Kasumi-1 (cell line): Measurements from ENCODE around the gene GORAB.

Source experiments
- DNase-seq, 2 experiments: peaks; one replicate each; lab custom pipeline; 2025; lab: John Stamatoyannopoulos, UW

GORAB gene

GRCh38 chr1:170531758-170532657, at the start of gene GORAB:
Gene GORAB (plus strand): TSS chr1:170532166. CDS start chr1:170532224, 58 bp downstream.
- peak; percentile 88 to 89 for DNase-seq

GRCh38 chr1:170483051-170483450, 48.9 kb upstream of the GORAB start:
- no peak for DNase-seq

- no peak for DNase-seq
Measured at GRCh38 chr1:170487503-170487902, 44.5 kb upstream of the GORAB start.

GRCh38 chr1:170491291-170491690, 40.7 kb upstream of the GORAB start:
- no peak for DNase-seq

GRCh38 chr1:170494369-170494768, 37.6 kb upstream of the GORAB start:
- peak; percentile 95 to 97 for DNase-seq

GRCh38 chr1:170495006-170495405, 37.0 kb upstream of the GORAB start:
- no peak for DNase-seq

- DNase-seq, result no peak
Measured at GRCh38 chr1:170498876-170499275, 33.1 kb upstream of the GORAB start.

GRCh38 chr1:170503665-170504064, 28.3 kb upstream of the GORAB start:
- DNase-seq, result no peak

GRCh38 chr1:170510163-170510562, 21.8 kb upstream of the GORAB start:
- DNase-seq, result no peak

GRCh38 chr1:170511038-170511437, 20.9 kb upstream of the GORAB start:
- DNase-seq, result no peak

- peak; percentile 37 to 47 for DNase-seq
Measured at GRCh38 chr1:170513138-170513537, 18.8 kb upstream of the GORAB start.

GRCh38 chr1:170518185-170518834, 13.7 kb upstream of the GORAB start:
- no peak for DNase-seq

GRCh38 chr1:170518965-170519364, 13.0 kb upstream of the GORAB start:
- no peak for DNase-seq

- no peak for DNase-seq
Measured at GRCh38 chr1:170520601-170521000, 11.4 kb upstream of the GORAB start.

- DNase-seq, result no peak
Measured at GRCh38 chr1:170521818-170522217, 10.1 kb upstream of the GORAB start.

GRCh38 chr1:170530972-170531757, 801 bp upstream of the GORAB start:
- no peak for DNase-seq

GRCh38 chr1:170533298-170533697, 1.3 kb downstream of the GORAB start:
- peak; percentile 19 to 31 for DNase-seq

- no peak for DNase-seq
Measured at GRCh38 chr1:170534626-170535147, 2.7 kb downstream of the GORAB start.

- DNase-seq, result no peak
Measured at GRCh38 chr1:170535418-170535817, 3.5 kb downstream of the GORAB start.

GRCh38 chr1:170536924-170537551, 5.1 kb downstream of the GORAB start:
- DNase-seq, result no peak

GRCh38 chr1:170537798-170538503, 6.0 kb downstream of the GORAB start:
- no peak for DNase-seq
